Measurements from ENCODE around the gene OR51I2.

Gene OR51I2

DNA sequence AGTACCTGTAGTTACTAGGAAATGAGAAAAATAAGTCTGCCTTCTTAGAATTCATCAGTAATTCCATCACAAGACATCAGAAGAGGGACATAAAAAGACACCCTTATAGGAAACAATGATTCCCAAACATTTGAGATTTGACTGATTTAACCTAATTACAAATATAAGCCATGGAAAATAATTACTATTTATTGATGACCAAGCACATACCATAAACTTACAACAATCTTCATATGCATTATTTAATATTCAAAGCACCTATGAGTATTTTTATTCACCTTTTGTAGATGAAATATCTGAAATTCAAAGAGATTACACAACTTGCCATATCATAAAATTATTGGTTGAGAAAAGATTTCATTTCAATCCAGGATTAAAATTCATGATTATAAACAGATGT is 24.8 kb downstream of the OR51I2 start:
- Histone ChIP-seq H3K4me1 (ENCODE audit: control insufficient read depth, insufficient read depth, low read length) (no peaks in the 10 kb centered on the region), H3K27ac (ENCODE audit: extremely low read depth, low read depth, low read length) (no peak overlapping the region), H3K4me3 (ENCODE audit: low read depth, low read length) (no peak overlapping the region), H3K36me3 (ENCODE audit: control insufficient read depth in 2 of 2, insufficient read depth in 1 of 2, low read length in 2 of 2) (no peaks in the 10 kb centered on the region), H3K9me3 (ENCODE audit: control insufficient read depth, insufficient read depth, low read depth, low read length) (no peaks in the 10 kb centered on the region)
- ChIA-PET CTCF (no interaction called here), POLR2A (no interaction called here)
- TF ChIP-seq, protein P1, sequence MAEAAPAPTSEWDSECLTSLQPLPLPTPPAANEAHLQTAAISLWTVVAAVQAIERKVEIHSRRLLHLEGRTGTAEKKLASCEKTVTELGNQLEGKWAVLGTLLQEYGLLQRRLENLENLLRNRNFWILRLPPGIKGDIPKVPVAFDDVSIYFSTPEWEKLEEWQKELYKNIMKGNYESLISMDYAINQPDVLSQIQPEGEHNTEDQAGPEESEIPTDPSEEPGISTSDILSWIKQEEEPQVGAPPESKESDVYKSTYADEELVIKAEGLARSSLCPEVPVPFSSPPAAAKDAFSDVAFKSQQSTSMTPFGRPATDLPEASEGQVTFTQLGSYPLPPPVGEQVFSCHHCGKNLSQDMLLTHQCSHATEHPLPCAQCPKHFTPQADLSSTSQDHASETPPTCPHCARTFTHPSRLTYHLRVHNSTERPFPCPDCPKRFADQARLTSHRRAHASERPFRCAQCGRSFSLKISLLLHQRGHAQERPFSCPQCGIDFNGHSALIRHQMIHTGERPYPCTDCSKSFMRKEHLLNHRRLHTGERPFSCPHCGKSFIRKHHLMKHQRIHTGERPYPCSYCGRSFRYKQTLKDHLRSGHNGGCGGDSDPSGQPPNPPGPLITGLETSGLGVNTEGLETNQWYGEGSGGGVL (tag by site-specific recombination; IDR thresholded peaks at IDR 0.05), result no peak
- TF ChIP-seq ZNF571 (tag by site-specific recombination; IDR thresholded peaks at IDR 0.05) (no peak), KLF9 (tag by site-specific recombination; IDR thresholded peaks at IDR 0.05; ENCODE audit: low read depth) (no peak), ZNF843 (tag by site-specific recombination; IDR thresholded peaks at IDR 0.05) (no peak), SCRT1 (tag by site-specific recombination; IDR thresholded peaks at IDR 0.05; ENCODE audit: borderline replicate concordance) (no peak), ZNF239 (tag by site-specific recombination; IDR thresholded peaks at IDR 0.05) (no peak), ZSCAN23 (tag by site-specific recombination; IDR thresholded peaks at IDR 0.05) (no peak), ZNF221 (tag by site-specific recombination; IDR thresholded peaks at IDR 0.05; ENCODE audit: borderline replicate concordance) (no peak)
- TF ChIP-seq, protein P2, sequence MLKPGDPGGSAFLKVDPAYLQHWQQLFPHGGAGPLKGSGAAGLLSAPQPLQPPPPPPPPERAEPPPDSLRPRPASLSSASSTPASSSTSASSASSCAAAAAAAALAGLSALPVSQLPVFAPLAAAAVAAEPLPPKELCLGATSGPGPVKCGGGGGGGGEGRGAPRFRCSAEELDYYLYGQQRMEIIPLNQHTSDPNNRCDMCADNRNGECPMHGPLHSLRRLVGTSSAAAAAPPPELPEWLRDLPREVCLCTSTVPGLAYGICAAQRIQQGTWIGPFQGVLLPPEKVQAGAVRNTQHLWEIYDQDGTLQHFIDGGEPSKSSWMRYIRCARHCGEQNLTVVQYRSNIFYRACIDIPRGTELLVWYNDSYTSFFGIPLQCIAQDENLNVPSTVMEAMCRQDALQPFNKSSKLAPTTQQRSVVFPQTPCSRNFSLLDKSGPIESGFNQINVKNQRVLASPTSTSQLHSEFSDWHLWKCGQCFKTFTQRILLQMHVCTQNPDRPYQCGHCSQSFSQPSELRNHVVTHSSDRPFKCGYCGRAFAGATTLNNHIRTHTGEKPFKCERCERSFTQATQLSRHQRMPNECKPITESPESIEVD (tag by site-specific recombination; IDR thresholded peaks at IDR 0.05), result no peak

GRCh38 chr11:5476186-5476819 is 27.2 kb downstream of the OR51I2 start:
- TF ChIP-seq PRDM1 (tag by site-specific recombination; IDR thresholded peaks at IDR 0.05) (no peak), ZNF654 (tag by site-specific recombination; IDR thresholded peaks at IDR 0.05; ENCODE audit: low read depth) (peak; percentile 21; the same call in 1 of the 2 replicates)
- ChIA-PET CTCF (interaction anchor here (0.6 to 2.6 kb wide), 26 partner anchors 9 to 875 kb away, joined by 3 to 10 read pairs (median 4); no protein-coding TSS in a partner anchor), POLR2A (no interaction called here)

DNA sequence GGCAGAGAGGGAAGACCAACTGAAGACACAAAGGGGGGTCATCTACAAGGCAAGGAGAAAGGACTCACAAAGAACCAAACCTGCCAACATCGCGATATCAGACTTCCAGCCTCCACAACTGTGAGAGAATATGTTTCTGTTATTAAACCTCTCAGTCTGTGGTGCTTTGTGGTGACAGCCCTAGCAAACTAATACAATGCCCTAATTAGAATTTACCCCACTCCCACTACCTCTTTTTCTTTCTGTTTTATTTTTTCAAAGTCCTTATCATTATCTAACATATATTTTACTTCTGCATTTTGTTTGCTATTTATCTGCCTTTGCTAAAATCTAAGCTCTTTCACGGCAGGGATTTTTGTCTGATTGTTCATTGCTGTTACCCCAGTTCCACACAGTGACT is 36.9 kb downstream of the OR51I2 start:
- ChIA-PET POLR2A (no interaction called here), CTCF (interaction anchor here (1.2 kb wide), 1 partner anchor 10 kb away, joined by 8 read pairs; no protein-coding TSS in a partner anchor)

More at GRCh38 chr11:5476186-5476819, 27.2 kb downstream of the OR51I2 start:
- H3K27ac ChIP-seq (ENCODE audit: extremely low read depth, low read depth, low read length), result no peak overlapping the region
- no peaks in the 10 kb centered on the region for H3K9me3 ChIP-seq (ENCODE audit: control insufficient read depth, insufficient read depth, low read depth, low read length)
- no peaks in the 10 kb centered on the region for H3K4me1 ChIP-seq (ENCODE audit: control insufficient read depth, insufficient read depth, low read length)
- H3K4me3 ChIP-seq (ENCODE audit: low read depth, low read length), result no peak overlapping the region
- no peaks in the 10 kb centered on the region for H3K36me3 ChIP-seq (ENCODE audit: control insufficient read depth in 2 of 2, insufficient read depth in 1 of 2, low read length in 2 of 2)

More for the DNA sequence above, 36.9 kb downstream of the OR51I2 start:
- Histone ChIP-seq H3K36me3 (ENCODE audit: control insufficient read depth in 2 of 2, insufficient read depth in 1 of 2, low read length in 2 of 2) (no peaks in the 10 kb centered on the region), H3K27ac (ENCODE audit: extremely low read depth, low read depth, low read length) (no peak overlapping the region), H3K4me3 (ENCODE audit: low read depth, low read length) (no peak overlapping the region), H3K9me3 (ENCODE audit: control insufficient read depth, insufficient read depth, low read depth, low read length) (no peaks in the 10 kb centered on the region), H3K4me1 (ENCODE audit: control insufficient read depth, insufficient read depth, low read length) (no peaks in the 10 kb centered on the region)
- no peak for TF ChIP-seq ZNF18 (tag by site-specific recombination; IDR thresholded peaks at IDR 0.05)
- no peak for TF ChIP-seq ZNF16 (tag by site-specific recombination; IDR thresholded peaks at IDR 0.05; ENCODE audit: low read depth)
- TF ChIP-seq ZNF624 (tag by site-specific recombination; IDR thresholded peaks at IDR 0.05), result no peak
- TF ChIP-seq, protein P3, sequence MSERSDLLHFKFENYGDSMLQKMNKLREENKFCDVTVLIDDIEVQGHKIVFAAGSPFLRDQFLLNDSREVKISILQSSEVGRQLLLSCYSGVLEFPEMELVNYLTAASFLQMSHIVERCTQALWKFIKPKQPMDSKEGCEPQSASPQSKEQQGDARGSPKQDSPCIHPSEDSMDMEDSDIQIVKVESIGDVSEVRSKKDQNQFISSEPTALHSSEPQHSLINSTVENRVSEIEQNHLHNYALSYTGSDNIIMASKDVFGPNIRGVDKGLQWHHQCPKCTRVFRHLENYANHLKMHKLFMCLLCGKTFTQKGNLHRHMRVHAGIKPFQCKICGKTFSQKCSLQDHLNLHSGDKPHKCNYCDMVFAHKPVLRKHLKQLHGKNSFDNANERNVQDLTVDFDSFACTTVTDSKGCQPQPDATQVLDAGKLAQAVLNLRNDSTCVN (tag by site-specific recombination; optimal IDR thresholded peaks at IDR 0.05), result no peak
- no peak for TF ChIP-seq ZNF140 (tag by site-specific recombination; IDR thresholded peaks at IDR 0.05)
- no peak for TF ChIP-seq ZNF157 (tag by site-specific recombination; IDR thresholded peaks at IDR 0.05)
- no peak for TF ChIP-seq ZNF501 (tag by site-specific recombination; IDR thresholded peaks at IDR 0.05)
- no peak for TF ChIP-seq ZBTB8A (tag by site-specific recombination; IDR thresholded peaks at IDR 0.05)
- no peak for TF ChIP-seq ZNF2 (tag by site-specific recombination; IDR thresholded peaks at IDR 0.05)
- no peak for TF ChIP-seq GFI1B (tag by site-specific recombination; IDR thresholded peaks at IDR 0.05)

Measured in HEK293 (cell line).